Stomach (tissue), 9 donors: ENCODE data around the gene SNTG2. TPM values are rescaled to one million over a fixed set of nuclear protein-coding genes. Genes with fewer than 3 reads are reported as not detected.

ENCODE experiments used
- DNase-seq, 2 donors: peaks; one replicate each; pipeline versions ENCODE4 v3.0.0 to v3.0.0-alpha.2; 2013 to 2019
- H3K27ac ChIP-seq, 5 donors: fragments of 200-600 bp in 4 of 5; sonication (generic) in 4 of 5; one replicate each; pipeline ENCODE4 v1.5.1; 2013 to 2019; ENCODE audit warnings: mild to moderate bottlenecking in 1 of 5, moderate library complexity in 1 of 5
- H3K27me3 ChIP-seq, 3 donors: fragments of 200-600 bp; sonication (generic); one replicate each; pipeline ENCODE4 v1.5.1; 2017 to 2019; ENCODE audit warnings: mixed run types in 1 of 3
- H3K36me3 ChIP-seq, 4 donors: fragments of 200-600 bp; sonication (generic); 1 replicate in 3 of 4; 2 replicates in 1 of 4; pipeline ENCODE4 v1.5.1; 2016 to 2019
- H3K4me1 ChIP-seq, 4 donors: fragments of 200-600 bp; sonication (generic); one replicate each; pipeline ENCODE4 v1.5.1; 2016 to 2019
- H3K4me3 ChIP-seq, 4 donors: fragments of 200-600 bp; sonication (generic) in 3 of 4; one replicate each; pipeline ENCODE4 v1.5.1; 2016 to 2019; ENCODE audit warnings: mild to moderate bottlenecking in 1 of 4
- H3K9me3 ChIP-seq, 4 donors: fragments of 200-600 bp; sonication (generic); one replicate each; pipeline ENCODE4 v1.5.1; 2016 to 2019
- CTCF ChIP-seq, 7 experiments: fragments of 450-650 bp in 4 of 7; fragments of 200-600 bp in 3 of 7; sonication (generic) in 3 of 7; IDR thresholded peaks; one replicate each; pipeline ENCODE4 v1.5.1; 2016 to 2019; ENCODE audit warnings: antibody characterized with exemption in 7 of 7, control low read depth in 2 of 7, mild to moderate bottlenecking in 1 of 7
- EP300 ChIP-seq: sonication (generic); formaldehyde crosslinking; IDR thresholded peaks from one replicate; pipeline ENCODE4 v1.6.1; 2017; ENCODE audit warnings: antibody characterized with exemption
- POLR2A ChIP-seq, 4 donors: fragments of 450-650 bp; IDR thresholded peaks; one replicate each; pipeline ENCODE4 v1.6.1; 2016; ENCODE audit warnings: antibody characterized with exemption in 4 of 4, control low read depth in 2 of 4, mild to moderate bottlenecking in 1 of 4, moderate library complexity in 1 of 4
- POLR2AphosphoS5 ChIP-seq, 3 donors: sonication (generic); formaldehyde crosslinking; IDR thresholded peaks; one replicate each; pipeline ENCODE4 v1.6.1; 2016; ENCODE audit warnings: antibody characterized with exemption in 3 of 3
- WGBS, 5 donors: extraction: QIAGEN DNeasy Blood & Tissue Kit in 3 of 5; methylation state at CpG; one replicate each; pipeline versions ENCODE4 v1.1.5 to v1.1.7; 2013 to 2018; 5-methylcytosine and 5-hydroxymethylcytosine counted together
- intact Hi-C: fragments of 100-400 bp; cut with DNase I; formaldehyde crosslinking; loops from one replicate; pipeline ENCODE4 v1.15.1; 2023; ENCODE audit warnings: low total_unique reads
- polyA plus RNA-seq, 3 donors: library from polyadenylated mRNA; stranded (reverse); fragments of 200-250 nt; gene quantifications; one replicate each; pipeline ENCODE4 v1.2.3, GENCODE V29; 2013
- total RNA-seq, 5 donors: library from RNA; depleted of rRNA; stranded (reverse); fragments of >200 nt; gene quantifications; one replicate each; pipeline versions ENCODE4 v1.1.0 to v1.2.3, GENCODE V29; 2014 to 2016
- donor health status: healthy with polysubstance abuse.
- donor health status: Bipolar disorder and iron deficiency.
- donor health status: healthy.

Gene SNTG2
- total and polyA plus RNA-seq, 8 donors: 0.68 to 19.6 (median 5.3) TPM; not detected in 1

- peaks cover 0 to 20% (median 12%) of the 10 kb centered on the region in 4 donors for H3K9me3 ChIP-seq
- H3K27ac ChIP-seq: no peak overlapping the region
- no peak for DNase-seq
- intact Hi-C loops: no loop called here
- 81 to 96% (median 91%) methylated on average over 11 to 12 of the region's 12 CpGs for WGBS, 5 donors
- TF ChIP-seq POLR2AphosphoS5 (IDR thresholded peaks at IDR 0.05) (no peak), EP300 (no peak), CTCF (IDR thresholded peaks at IDR 0.05) (no peak), POLR2A (IDR thresholded peaks at IDR 0.05) (no peak)
- peaks cover 0 to 11% (median 0%) of the 10 kb centered on the region in 3 donors for H3K27me3 ChIP-seq
- no peaks in the 10 kb centered on the region for H3K36me3 ChIP-seq
- no peak overlapping the region for H3K4me3 ChIP-seq
- no peaks in the 10 kb centered on the region for H3K4me1 ChIP-seq
Observed at GRCh38 chr2:965640-966147, 15.0 kb downstream of the SNTG2 start.

GRCh38 chr2:973129-973528 is 22.5 kb downstream of the SNTG2 start:
- no peaks in the 10 kb centered on the region for H3K36me3 ChIP-seq
- DNase-seq: no peak
- intact Hi-C loops: no loop called here
- no peak overlapping the region for H3K27ac ChIP-seq
- peaks cover 0 to 5% (median 0%) of the 10 kb centered on the region in 4 donors for H3K4me1 ChIP-seq
- peaks cover 0 to 14% (median 12%) of the 10 kb centered on the region in 4 donors for H3K9me3 ChIP-seq
- 83 to 91% (median 88%) methylated on average over 3 of the region's 3 CpGs for WGBS, 5 donors
- TF ChIP-seq POLR2A (IDR thresholded peaks at IDR 0.05): no peak
- TF ChIP-seq EP300: no peak
- no peak for TF ChIP-seq CTCF (IDR thresholded peaks at IDR 0.05)
- TF ChIP-seq POLR2AphosphoS5 (IDR thresholded peaks at IDR 0.05): no peak
- peaks cover 0 to 6% (median 0%) of the 10 kb centered on the region in 3 donors for H3K27me3 ChIP-seq
- H3K4me3 ChIP-seq: no peak overlapping the region

- no peak overlapping the region for H3K4me3 ChIP-seq
- intact Hi-C loops: no loop called here
- DNase-seq: peak in 1 of 2 donors; percentile 18
- peaks cover 0 to 9% (median 6%) of the 10 kb centered on the region in 4 donors for H3K9me3 ChIP-seq
- no peaks in the 10 kb centered on the region for H3K36me3 ChIP-seq
- no peak overlapping the region for H3K27ac ChIP-seq
- 37 to 80% (median 53%) methylated on average over 4 to 8 of the region's 8 CpGs for WGBS, 5 donors
- peaks cover 0 to 5% (median 0%) of the 10 kb centered on the region in 4 donors for H3K4me1 ChIP-seq
- peaks cover 0 to 6% (median 0%) of the 10 kb centered on the region in 3 donors for H3K27me3 ChIP-seq
- no peak for TF ChIP-seq CTCF (IDR thresholded peaks at IDR 0.05)
Observed at GRCh38 chr2:974054-974453, 23.4 kb downstream of the SNTG2 start.

GRCh38 chr2:974502-974901 is 23.9 kb downstream of the SNTG2 start:
- intact Hi-C loops: no loop called here
- Histone ChIP-seq H3K27me3 (peaks cover 0 to 10% (median 0%) of the 10 kb centered on the region in 3 donors), H3K27ac (no peak overlapping the region), H3K36me3 (no peaks in the 10 kb centered on the region), H3K4me3 (no peak overlapping the region), H3K9me3 (peaks cover 0 to 5% (median 1%) of the 10 kb centered on the region in 4 donors), H3K4me1 (peaks cover 0 to 5% (median 0%) of the 10 kb centered on the region in 4 donors)
- peak in 1 of 2 donors; percentile 61 for DNase-seq
- TF ChIP-seq POLR2A (IDR thresholded peaks at IDR 0.05) (no peak), CTCF (IDR thresholded peaks at IDR 0.05) (no peak), EP300 (no peak), POLR2AphosphoS5 (IDR thresholded peaks at IDR 0.05) (no peak)
- WGBS, 5 donors: 0 to 15% (median 4%) methylated on average over 2 of the region's 2 CpGs
